H1 (cell line): ENCODE data around the gene KYNU. TPM values are rescaled to one million over a fixed set of nuclear protein-coding genes. Genes with fewer than 3 reads are reported as not detected.

Experiments used
- CTCF ChIA-PET: fragments of 300-600 bp; sonication (Branson Sonifier 250); formaldehyde crosslinking; loops from one replicate; lab custom pipeline; 2021; ENCODE audit not compliant: partially characterized antibody; lab: Charles Lee
- POLR2A ChIA-PET: fragments of 300-600 bp; sonication (Branson Sonifier 250); formaldehyde crosslinking; loops from one replicate; lab custom pipeline; 2021; ENCODE audit warnings: inconsistent platforms; ENCODE audit not compliant: partially characterized antibody; lab: Charles Lee
- DNase-seq, 2 experiments: peaks; one replicate each; pipeline versions ENCODE4 v3.0.0 to v3.0.0-alpha.2; 2010 to 2022; ENCODE audit warnings: low spot score in 2 of 2, low read depth in 1 of 2, mixed read lengths in 1 of 2
- FAIRE-seq: peaks from 2 replicates; lab custom pipeline; 2011; peaks lifted over from hg19 to GRCh38; lab: Jason Lieb, UNC
- H2AFZ ChIP-seq: 2 replicates; pipeline ENCODE4 v1.8.1; 2012; ENCODE audit warnings: low read length, inconsistent platforms
- H2AK5ac ChIP-seq: 2 replicates; pipeline ENCODE4 v1.6.1; 2013; ENCODE audit warnings: low read depth, low read length
- H2BK120ac ChIP-seq: replicated peaks from 2 replicates; pipeline ENCODE3; 2013; ENCODE audit warnings: low read depth, low read length, inconsistent platforms
- H2BK12ac ChIP-seq: 2 replicates; pipeline ENCODE4 v1.6.1; 2013; ENCODE audit warnings: low read depth, low read length
- H2BK15ac ChIP-seq: 2 replicates; pipeline ENCODE4 v1.6.1; 2013; ENCODE audit warnings: low read length
- H2BK20ac ChIP-seq: 2 replicates; pipeline ENCODE4 v1.6.1; 2013; ENCODE audit warnings: low read length
- H2BK5ac ChIP-seq: 2 replicates; pipeline ENCODE4 v1.6.1; 2013; ENCODE audit warnings: low read depth, low read length
- H3K14ac ChIP-seq: 2 replicates; pipeline ENCODE4 v1.6.1; 2013; ENCODE audit warnings: inconsistent platforms; ENCODE audit not compliant: insufficient read length
- H3K18ac ChIP-seq: 2 replicates; pipeline ENCODE4 v1.6.1; 2013; ENCODE audit warnings: low read length; ENCODE audit errors: extremely low read depth
- H3K23ac ChIP-seq: 2 replicates; pipeline ENCODE4 v1.6.1; 2013; ENCODE audit warnings: inconsistent platforms; ENCODE audit not compliant: insufficient read length
- H3K23me2 ChIP-seq: 2 replicates; pipeline ENCODE4 v1.6.1; 2013; ENCODE audit warnings: low read depth, low read length
- H3K27ac ChIP-seq: 2 replicates; pipeline ENCODE4 v1.6.1; 2011; ENCODE audit warnings: low read depth, low read length, inconsistent platforms
- H3K27me3 ChIP-seq, 4 experiments: replicated peaks in 1 of 4; 1 replicate in 1 of 4; 2 replicates in 3 of 4; pipeline versions ENCODE4 v1.6.1 to v1.8.1; 2011 to 2013; ENCODE audit warnings: low read length in 3 of 4, mild to moderate bottlenecking in 3 of 4, inconsistent platforms in 2 of 4, mixed read lengths in 2 of 4, moderate library complexity in 1 of 4; ENCODE audit not compliant: control insufficient read depth in 3 of 4, insufficient read depth in 3 of 4; ENCODE audit errors: extremely low read depth in 1 of 4
- H3K36me3 ChIP-seq, 4 experiments: 2 replicates each; pipeline versions ENCODE4 v1.6.1 to v1.8.1; 2011 to 2013; ENCODE audit warnings: mild to moderate bottlenecking in 4 of 4, low read length in 3 of 4, moderate library complexity in 2 of 4, control low read depth in 1 of 4, inconsistent platforms in 1 of 4; ENCODE audit not compliant: insufficient read depth in 4 of 4, control insufficient read depth in 2 of 4
- H3K4ac ChIP-seq: replicated peaks from 2 replicates; pipeline ENCODE3; 2013; ENCODE audit warnings: low read length, low read depth, mixed read lengths, inconsistent platforms; ENCODE audit not compliant: insufficient read length
- H3K4me1 ChIP-seq, 4 experiments: replicated peaks in 1 of 4; 1 replicate in 1 of 4; 2 replicates in 3 of 4; pipeline versions ENCODE4 v1.6.1 to v1.8.1; 2011 to 2013; ENCODE audit warnings: low read length in 3 of 4, inconsistent platforms in 2 of 4, mixed read lengths in 1 of 4; ENCODE audit not compliant: insufficient read depth in 4 of 4, control insufficient read depth in 3 of 4
- H3K4me2 ChIP-seq, 2 experiments: 2 replicates each; pipeline versions ENCODE4 v1.6.1 to v1.8.1; 2011 to 2013; ENCODE audit warnings: low read depth in 2 of 2, low read length in 2 of 2, control low read depth in 1 of 2, inconsistent platforms in 1 of 2, mild to moderate bottlenecking in 1 of 2; ENCODE audit not compliant: insufficient read depth in 1 of 2
- H3K4me3 ChIP-seq, 4 experiments: fragments of 200-600, 300-600 bp in 1 of 4; sonication (generic), shearing (Covaris generic), sonication (Bioruptor Twin) in 1 of 4; 2 replicates each; pipeline versions ENCODE4 v1.5.1 to v1.8.1; 2011 to 2016; ENCODE audit warnings: low read length in 4 of 4, low read depth in 3 of 4, control low read depth in 2 of 4, inconsistent platforms in 2 of 4, mild to moderate bottlenecking in 2 of 4, mixed read lengths in 1 of 4, moderate library complexity in 1 of 4; ENCODE audit not compliant: insufficient read depth in 2 of 4; ENCODE audit errors: extremely low read depth in 1 of 4
- H3K56ac ChIP-seq: replicated peaks from 2 replicates; pipeline ENCODE3; 2013; ENCODE audit warnings: low read depth, mild to moderate bottlenecking, mixed read lengths, low read length, inconsistent platforms; ENCODE audit not compliant: insufficient read length
- H3K79me1 ChIP-seq: 2 replicates; pipeline ENCODE4 v1.6.1; 2013; ENCODE audit warnings: low read depth, low read length, control low read depth
- H3K79me2 ChIP-seq, 2 experiments: 2 replicates each; pipeline versions ENCODE4 v1.6.1 to v1.8.1; 2012 to 2013; ENCODE audit warnings: low read length in 2 of 2, mild to moderate bottlenecking in 2 of 2, inconsistent platforms in 1 of 2; ENCODE audit not compliant: insufficient read depth in 2 of 2, control insufficient read depth in 1 of 2
- H3K9ac ChIP-seq, 4 experiments: replicated peaks in 1 of 4; 1 replicate in 1 of 4; 2 replicates in 3 of 4; pipeline versions ENCODE4 v1.6.1 to v1.8.1; 2011 to 2013; ENCODE audit warnings: low read depth in 3 of 4, low read length in 3 of 4, control low read depth in 2 of 4, mild to moderate bottlenecking in 2 of 4, moderate library complexity in 2 of 4, inconsistent platforms in 1 of 4; ENCODE audit errors: extremely low read depth in 1 of 4
- H3K9me3 ChIP-seq, 2 experiments: 2 replicates each; pipeline versions ENCODE4 v1.6.1 to v1.8.1; 2012 to 2013; ENCODE audit warnings: mild to moderate bottlenecking in 2 of 2, moderate library complexity in 2 of 2, control low read depth in 1 of 2, inconsistent platforms in 1 of 2, low read depth in 1 of 2, low read length in 1 of 2, mixed read lengths in 1 of 2; ENCODE audit not compliant: insufficient read depth in 2 of 2
- H4K20me1 ChIP-seq, 2 experiments: replicated peaks in 1 of 2; 2 replicates each; pipeline versions ENCODE3 to v1.8.1; 2011 to 2013; ENCODE audit warnings: inconsistent platforms in 2 of 2, low read length in 2 of 2, mild to moderate bottlenecking in 1 of 2; ENCODE audit not compliant: insufficient read depth in 2 of 2, control insufficient read depth in 1 of 2
- H4K5ac ChIP-seq: 2 replicates; pipeline ENCODE4 v1.6.1; 2013; ENCODE audit warnings: low read length, low read depth, mixed read lengths, inconsistent platforms; ENCODE audit not compliant: insufficient read length
- H4K8ac ChIP-seq: 2 replicates; pipeline ENCODE4 v1.8.0; 2013; ENCODE audit warnings: mild to moderate bottlenecking, moderate library complexity, low read length, inconsistent platforms; ENCODE audit not compliant: insufficient read depth; ENCODE audit errors: extremely low read depth
- H4K91ac ChIP-seq: replicated peaks from 2 replicates; pipeline ENCODE3; 2013; ENCODE audit warnings: low read length, mixed read lengths, inconsistent platforms; ENCODE audit not compliant: insufficient read length
- CTBP2 ChIP-seq: IDR thresholded peaks from 2 replicates; pipeline ENCODE4 v1.7.0; 2011; ENCODE audit warnings: borderline replicate concordance, mild to moderate bottlenecking, moderate library complexity, mixed read lengths, low read length; ENCODE audit not compliant: insufficient read depth, insufficient read length
- EZH2 ChIP-seq: fragments of 200-600 bp; sonication (generic); IDR thresholded peaks from 2 replicates; pipeline ENCODE4 v1.7.1; 2012; ENCODE audit warnings: low read depth, mild to moderate bottlenecking, moderate library complexity, low read length, inconsistent platforms; ENCODE audit not compliant: severe bottlenecking
- FOSL1 ChIP-seq: IDR thresholded peaks from 2 replicates; pipeline ENCODE4 v1.6.1; 2011; ENCODE audit warnings: mild to moderate bottlenecking, low read depth, low read length, moderate library complexity; ENCODE audit not compliant: insufficient read depth
- NANOG ChIP-seq: IDR thresholded peaks from 2 replicates; pipeline ENCODE4 v1.6.1; 2011; ENCODE audit warnings: low read length, low read depth, mild to moderate bottlenecking, inconsistent platforms; ENCODE audit not compliant: insufficient read depth, poor library complexity, severe bottlenecking
- TEAD4 ChIP-seq: IDR thresholded peaks from 2 replicates; pipeline ENCODE4 v1.6.1; 2012; ENCODE audit warnings: low read depth, low read length, inconsistent platforms, mixed read lengths
- ZNF274 ChIP-seq: IDR thresholded peaks from 2 replicates; pipeline ENCODE4 v1.7.0; 2012; ENCODE audit warnings: low read length, borderline replicate concordance; ENCODE audit errors: extremely low read depth
- polyA plus RNA-seq, 7 experiments: library from polyadenylated mRNA; depleted of rRNA in 3 of 7; stranded (reverse) in 5 of 7; unstranded in 2 of 7; fragments of >200 nt in 5 of 7; fragments of 200-250 nt in 2 of 7; gene quantifications; 1 replicate in 5 of 7; 2 replicates in 1 of 7; 4 replicates in 1 of 7; pipeline versions ENCODE4 v1.2.1 to v1.2.3, GENCODE V29; 2011 to 2013; ENCODE audit warnings: missing spikeins in 2 of 7, mixed read lengths in 2 of 7
- total RNA-seq: library from RNA; stranded (reverse); fragmentation: NEBNext Ultra II Directional; extraction: Animal tissue kit (Norgen Biotek cat#: 25700); gene quantifications from 2 replicates; pipeline ENCODE4 v1.2.1, GENCODE V29; 2021
- TF ChIP-seq, protein P1 (sequence below): IDR thresholded peaks from 2 replicates; pipeline ENCODE4 v1.6.1; 2012; ENCODE audit warnings: inconsistent platforms
- TF ChIP-seq, protein P2 (sequence below), 3 experiments: IDR thresholded peaks; 1 replicate in 2 of 3; 2 replicates in 1 of 3; pipeline versions ENCODE4 v1.5.1 to v1.6.1; 2011; ENCODE audit warnings: low read length in 3 of 3, mild to moderate bottlenecking in 3 of 3, inconsistent platforms in 2 of 3, low read depth in 1 of 3, moderate library complexity in 1 of 3; ENCODE audit not compliant: insufficient read depth in 1 of 3; ENCODE audit errors: control extremely low read depth in 1 of 3
- TF ChIP-seq, protein P3 (sequence below): IDR thresholded peaks from 2 replicates; pipeline ENCODE4 v1.6.1; 2012; ENCODE audit warnings: low read length, inconsistent platforms

KYNU gene
- total and polyA plus RNA-seq, 2 of the 8 experiments (the other 6 are each of a cell fraction or from before 2014, with no cell fraction given): 0.09 to 0.13 TPM

DNA sequence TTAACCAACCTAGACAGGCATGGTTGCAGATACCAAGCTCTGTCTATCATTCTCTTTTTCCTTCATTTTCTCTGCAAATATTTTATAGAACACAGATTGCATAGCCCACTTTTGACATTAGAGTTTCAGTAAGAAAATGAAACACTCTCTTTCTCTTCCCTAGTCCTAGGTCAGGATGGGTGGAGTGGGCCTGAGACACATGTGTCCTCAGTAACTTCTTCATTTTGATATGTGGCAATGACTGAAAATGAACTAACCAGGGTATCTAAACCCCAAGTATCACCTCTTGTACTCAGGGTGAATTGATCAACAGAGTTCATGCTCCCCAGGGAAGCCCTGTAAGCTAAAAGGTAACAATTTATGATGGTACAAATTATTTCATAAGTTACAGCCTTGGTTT is 37.0 kb upstream of the KYNU start:
- H2BK12ac ChIP-seq: no peak overlapping the region
- H3K4me2 ChIP-seq: no peak overlapping the region
- H3K23ac ChIP-seq: no peak overlapping the region
- no peak overlapping the region for H2BK5ac ChIP-seq
- no peaks in the 10 kb centered on the region for H3K79me1 ChIP-seq
- no peak overlapping the region for H4K8ac ChIP-seq
- no peaks in the 10 kb centered on the region for H3K36me3 ChIP-seq
- POLR2A ChIA-PET: no interaction called here
- H3K18ac ChIP-seq: no peak overlapping the region
- H3K79me2 ChIP-seq: no peaks in the 10 kb centered on the region
- no peaks in the 10 kb centered on the region for H3K23me2 ChIP-seq
- H3K9ac ChIP-seq: no peak overlapping the region
- H2BK20ac ChIP-seq: no peak overlapping the region
- no peak overlapping the region for H4K91ac ChIP-seq
- H3K27me3 ChIP-seq: no peaks in the 10 kb centered on the region
- H3K27ac ChIP-seq: no peak overlapping the region
- no peaks in the 10 kb centered on the region; a peak in 1 of 7 replicates for H3K4me1 ChIP-seq
- no peak overlapping the region for H2AFZ ChIP-seq
- no peak overlapping the region for H3K14ac ChIP-seq
- no peak overlapping the region for H2AK5ac ChIP-seq
- no peak overlapping the region for H2BK15ac ChIP-seq
- H3K56ac ChIP-seq: no peak overlapping the region
- no peak overlapping the region for H3K4ac ChIP-seq
- H3K4me3 ChIP-seq: no peak overlapping the region
- no peak for FAIRE-seq
- no peaks in the 10 kb centered on the region for H3K9me3 ChIP-seq
- H4K20me1 ChIP-seq: no peaks in the 10 kb centered on the region
- no peak overlapping the region for H4K5ac ChIP-seq
- no peak overlapping the region for H2BK120ac ChIP-seq
- no peak for DNase-seq
- CTCF ChIA-PET: interaction anchor here (1.1 kb wide), 1 partner anchor 14 kb away, joined by 3 read pairs; no protein-coding TSS in a partner anchor
- no peak for TF ChIP-seq TEAD4
- no peak for TF ChIP-seq CTBP2
- TF ChIP-seq, protein P1, sequence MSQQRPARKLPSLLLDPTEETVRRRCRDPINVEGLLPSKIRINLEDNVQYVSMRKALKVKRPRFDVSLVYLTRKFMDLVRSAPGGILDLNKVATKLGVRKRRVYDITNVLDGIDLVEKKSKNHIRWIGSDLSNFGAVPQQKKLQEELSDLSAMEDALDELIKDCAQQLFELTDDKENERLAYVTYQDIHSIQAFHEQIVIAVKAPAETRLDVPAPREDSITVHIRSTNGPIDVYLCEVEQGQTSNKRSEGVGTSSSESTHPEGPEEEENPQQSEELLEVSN: no peak
- TF ChIP-seq NANOG: no peak
- no peak for TF ChIP-seq EZH2
- TF ChIP-seq, protein P2, sequence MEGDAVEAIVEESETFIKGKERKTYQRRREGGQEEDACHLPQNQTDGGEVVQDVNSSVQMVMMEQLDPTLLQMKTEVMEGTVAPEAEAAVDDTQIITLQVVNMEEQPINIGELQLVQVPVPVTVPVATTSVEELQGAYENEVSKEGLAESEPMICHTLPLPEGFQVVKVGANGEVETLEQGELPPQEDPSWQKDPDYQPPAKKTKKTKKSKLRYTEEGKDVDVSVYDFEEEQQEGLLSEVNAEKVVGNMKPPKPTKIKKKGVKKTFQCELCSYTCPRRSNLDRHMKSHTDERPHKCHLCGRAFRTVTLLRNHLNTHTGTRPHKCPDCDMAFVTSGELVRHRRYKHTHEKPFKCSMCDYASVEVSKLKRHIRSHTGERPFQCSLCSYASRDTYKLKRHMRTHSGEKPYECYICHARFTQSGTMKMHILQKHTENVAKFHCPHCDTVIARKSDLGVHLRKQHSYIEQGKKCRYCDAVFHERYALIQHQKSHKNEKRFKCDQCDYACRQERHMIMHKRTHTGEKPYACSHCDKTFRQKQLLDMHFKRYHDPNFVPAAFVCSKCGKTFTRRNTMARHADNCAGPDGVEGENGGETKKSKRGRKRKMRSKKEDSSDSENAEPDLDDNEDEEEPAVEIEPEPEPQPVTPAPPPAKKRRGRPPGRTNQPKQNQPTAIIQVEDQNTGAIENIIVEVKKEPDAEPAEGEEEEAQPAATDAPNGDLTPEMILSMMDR (IDR thresholded peaks at IDR 0.05; ENCODE audit: control extremely low read depth in 1 of 3, insufficient read depth in 1 of 3, low read depth in 1 of 3, low read length in 3 of 3): no peak
- no peak for TF ChIP-seq ZNF274
- TF ChIP-seq, protein P3, sequence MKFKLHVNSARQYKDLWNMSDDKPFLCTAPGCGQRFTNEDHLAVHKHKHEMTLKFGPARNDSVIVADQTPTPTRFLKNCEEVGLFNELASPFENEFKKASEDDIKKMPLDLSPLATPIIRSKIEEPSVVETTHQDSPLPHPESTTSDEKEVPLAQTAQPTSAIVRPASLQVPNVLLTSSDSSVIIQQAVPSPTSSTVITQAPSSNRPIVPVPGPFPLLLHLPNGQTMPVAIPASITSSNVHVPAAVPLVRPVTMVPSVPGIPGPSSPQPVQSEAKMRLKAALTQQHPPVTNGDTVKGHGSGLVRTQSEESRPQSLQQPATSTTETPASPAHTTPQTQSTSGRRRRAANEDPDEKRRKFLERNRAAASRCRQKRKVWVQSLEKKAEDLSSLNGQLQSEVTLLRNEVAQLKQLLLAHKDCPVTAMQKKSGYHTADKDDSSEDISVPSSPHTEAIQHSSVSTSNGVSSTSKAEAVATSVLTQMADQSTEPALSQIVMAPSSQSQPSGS: no peak
- no peak for TF ChIP-seq FOSL1
